HepG2 (cell line): Measurements from ENCODE around the gene LZTFL1. TPM values are rescaled to one million over a fixed set of nuclear protein-coding genes. Genes with fewer than 3 reads are reported as not detected.

Source experiments
- ATAC-seq: fragments of 200-7000 bp; cut with Tn5 transposase; 3 replicates; pipeline ENCODE4 v1.9.1; 2020; ENCODE audit warnings: mild to moderate bottlenecking, moderate library complexity
- BruUV-seq: library from RNA; stranded (reverse); fragments of 400-500 nt; replicated peaks from 2 replicates; lab custom pipeline; 2021; lab: Mats Ljungman, UMichigan
- CTCF ChIA-PET: fragments of 300-600 bp; formaldehyde crosslinking; extraction: SDS; loops from one replicate; lab custom pipeline; 2021; ENCODE audit warnings: low total read pairs, inconsistent platforms, low intra/inter-chr PET ratio; lab: Yijun Ruan, JAX
- POLR2A ChIA-PET: fragments of 350-600 bp; sonication (Branson Sonifier 250); formaldehyde crosslinking; loops from one replicate; lab custom pipeline; 2020; ENCODE audit warnings: antibody characterized with exemption, inconsistent platforms; lab: Yijun Ruan, JAX
- DNase-seq: peaks from one replicate; pipeline ENCODE4 v3.0.0-alpha.2; 2015; ENCODE audit warnings: low spot score
- FAIRE-seq: peaks from 3 replicates; lab custom pipeline; 2011; peaks lifted over from hg19 to GRCh38; lab: Jason Lieb, UNC
- H2AFZ ChIP-seq: one replicate; pipeline ENCODE4 v1.6.1; 2011; ENCODE audit warnings: low read length, inconsistent platforms
- H3K27ac ChIP-seq: fragments of 300-600 bp; 3 replicates; pipeline ENCODE4 v1.8.0; 2011; ENCODE audit warnings: mixed run types, mild to moderate bottlenecking, mixed read lengths, low read length, inconsistent platforms; ENCODE audit not compliant: insufficient read depth; ENCODE audit errors: extremely low read length
- H3K27me3 ChIP-seq, 2 experiments: fragments of 200-600 bp in 1 of 2; 2 replicates in 1 of 2; 3 replicates in 1 of 2; pipeline versions ENCODE4 v1.6.0 to v1.8.0; 2011; ENCODE audit warnings: low read length in 2 of 2, mild to moderate bottlenecking in 2 of 2, moderate library complexity in 2 of 2, inconsistent platforms in 1 of 2; ENCODE audit not compliant: insufficient read depth in 2 of 2, control insufficient read depth in 1 of 2
- H3K36me3 ChIP-seq, 2 experiments: fragments of 200-600 bp in 1 of 2; replicated peaks in 1 of 2; 2 replicates in 1 of 2; 3 replicates in 1 of 2; pipeline versions ENCODE4 v1.5.1 to v1.8.0; 2011; ENCODE audit warnings: low read length in 2 of 2, inconsistent platforms in 1 of 2; ENCODE audit not compliant: insufficient read depth in 2 of 2, control insufficient read depth in 1 of 2
- H3K4me1 ChIP-seq: 2 replicates; pipeline ENCODE4 v1.5.1; 2012; ENCODE audit warnings: low read length, inconsistent platforms; ENCODE audit not compliant: insufficient read depth
- H3K4me2 ChIP-seq: 2 replicates; pipeline ENCODE4 v1.6.0; 2011; ENCODE audit warnings: low read depth, low read length, inconsistent platforms
- H3K4me3 ChIP-seq, 3 experiments: fragments of 200-600 bp in 1 of 3; sonication (generic), shearing (Covaris generic) in 1 of 3; replicated peaks in 1 of 3; 2 replicates each; pipeline ENCODE4 v1.5.1; 2011 to 2016; ENCODE audit warnings: low read length in 3 of 3, inconsistent platforms in 2 of 3, low read depth in 2 of 3, mild to moderate bottlenecking in 2 of 3, control low read depth in 1 of 3, mixed read lengths in 1 of 3; ENCODE audit not compliant: insufficient read depth in 1 of 3
- H3K79me2 ChIP-seq: one replicate; pipeline ENCODE4 v1.6.1; 2011; ENCODE audit warnings: low read length, inconsistent platforms; ENCODE audit not compliant: insufficient read depth
- H3K9ac ChIP-seq: 2 replicates; pipeline ENCODE4 v1.6.0; 2011; ENCODE audit warnings: mild to moderate bottlenecking, low read depth, low read length, inconsistent platforms; ENCODE audit not compliant: insufficient read depth
- H3K9me3 ChIP-seq: 2 replicates; pipeline ENCODE4 v1.5.1; 2012; ENCODE audit warnings: mild to moderate bottlenecking, low read length
- H4K20me1 ChIP-seq: 2 replicates; pipeline ENCODE4 v1.6.0; 2011; ENCODE audit warnings: inconsistent platforms, mild to moderate bottlenecking, low read length, moderate library complexity; ENCODE audit not compliant: insufficient read depth
- AGO1 ChIP-seq: fragments of 200-400 bp; formaldehyde crosslinking; IDR thresholded peaks from 2 replicates; pipeline ENCODE4 v1.6.1; 2017; ENCODE audit warnings: mild to moderate bottlenecking, low read depth, low read length, moderate library complexity; ENCODE audit not compliant: poor library complexity, severe bottlenecking
- NFRKB ChIP-seq: fragments of 450-650 bp; IDR thresholded peaks from 2 replicates; pipeline ENCODE4 v1.6.1; 2017
- THYN1 ChIP-seq: sonication (generic); formaldehyde crosslinking; IDR thresholded peaks from 2 replicates; pipeline ENCODE4 v1.8.1; 2023; ENCODE audit warnings: low read depth, mild to moderate bottlenecking, moderate library complexity, missing genetic modification reagents, borderline replicate concordance
- ZBTB49 ChIP-seq: sonication (generic); formaldehyde crosslinking; IDR thresholded peaks from 2 replicates; pipeline ENCODE4 v1.4.0; 2020; ENCODE audit warnings: missing genetic modification reagents, borderline replicate concordance
- ZKSCAN1 ChIP-seq: fragments of 150-350 bp; IDR thresholded peaks from 2 replicates; pipeline ENCODE4 v1.6.1; 2014; ENCODE audit warnings: low read length
- ZNF343 ChIP-seq: sonication (generic); formaldehyde crosslinking; IDR thresholded peaks from 2 replicates; pipeline ENCODE4 v1.4.0; 2020; ENCODE audit warnings: mild to moderate bottlenecking, missing genetic modification reagents
- ZNF414 ChIP-seq: sonication (generic); formaldehyde crosslinking; IDR thresholded peaks from 2 replicates; pipeline ENCODE4 v1.5.0; 2020; ENCODE audit warnings: missing genetic modification reagents
- ZNF503 ChIP-seq: sonication (generic); formaldehyde crosslinking; IDR thresholded peaks from 2 replicates; pipeline ENCODE4 v1.4.0; 2020; ENCODE audit warnings: missing genetic modification reagents
- ZNF75D ChIP-seq: sonication (generic); formaldehyde crosslinking; IDR thresholded peaks from 2 replicates; pipeline ENCODE4 v1.8.1; 2023; ENCODE audit warnings: missing genetic modification reagents, mild to moderate bottlenecking, borderline replicate concordance
- WGBS: methylation state at CpG from one replicate; pipeline ENCODE4 v1.1.6; 2017; ENCODE audit warnings: low lambda C conversion rate; 5-methylcytosine and 5-hydroxymethylcytosine counted together
- in situ Hi-C: cut with HindIII; loops from 2 replicates; pipeline ENCODE4 v1.10.0; 2017; ENCODE audit warnings: low pct_unique_long_range_greater_than_20kb; ENCODE audit not compliant: extremely low pct_ligation_motif_present
- intact Hi-C: fragments of 100-400 bp; cut with micrococcal nuclease; formaldehyde crosslinking; loops from one replicate; pipeline ENCODE4 v1.10.0; 2022; ENCODE audit not compliant: unreplicated experiment
- polyA plus RNA-seq, 8 experiments: library from polyadenylated mRNA; depleted of rRNA in 3 of 8; stranded (reverse) in 7 of 8; unstranded in 1 of 8; fragments of >200 nt; fragmentation: Illumina TruSeq in 4 of 8; extraction: Trizol in 4 of 8; gene quantifications; 2 replicates each; pipeline versions ENCODE4 v1.2.1 to v1.2.3, GENCODE V29; 2011 to 2016; ENCODE audit warnings: low read depth in 4 of 8, missing spikeins in 1 of 8, mixed read lengths in 1 of 8; ENCODE audit not compliant: insufficient read depth in 1 of 8
- total RNA-seq, 5 experiments: library from RNA; depleted of rRNA; stranded (reverse); fragments of >200 nt; fragmentation: Illumina TruSeq; extraction: Trizol; gene quantifications; 2 replicates each; pipeline ENCODE4 v1.2.3, GENCODE V29; 2016; ENCODE audit warnings: low read depth in 1 of 5

Gene LZTFL1
- total and polyA plus RNA-seq, 2 of the 13 experiments (the other 11 are each of a cell fraction or from before 2014, with no cell fraction given) = 16.6 to 17.2 TPM

GRCh38 chr3:45842851-45843625 is 1.1 kb upstream of the LZTFL1 start:
- peaks cover 16% of the 10 kb centered on the region for H3K4me1 ChIP-seq
- ATAC-seq (no peak), FAIRE-seq (no peak), DNase-seq (no peak)
- no peak overlapping the region for H3K27ac ChIP-seq
- intact Hi-C loops (no loop called here), in situ Hi-C loops (no loop called here)
- no peak overlapping the region for H3K4me2 ChIP-seq
- ChIA-PET CTCF (no interaction called here), POLR2A (no interaction called here)
- H4K20me1 ChIP-seq = no peaks in the 10 kb centered on the region
- no peaks in the 10 kb centered on the region for H3K79me2 ChIP-seq
- no TSS peak for BruUV-seq
- H3K27me3 ChIP-seq = no peaks in the 10 kb centered on the region; a peak in 1 of 5 replicates
- TF ChIP-seq ZNF414 (CRISPR knock-in tag) = no peak
- no peak for TF ChIP-seq ZKSCAN1
- no peak for TF ChIP-seq ZBTB49 (CRISPR knock-in tag)
- TF ChIP-seq THYN1 = no peak
- TF ChIP-seq ZNF503 (CRISPR knock-in tag) = no peak
- TF ChIP-seq NFRKB = no peak
- no peak for TF ChIP-seq ZNF75D
- no peak for TF ChIP-seq AGO1
- TF ChIP-seq ZNF343 = no peak
- no peak overlapping the region for H2AFZ ChIP-seq
- WGBS = 51% methylated on average over 9 of the region's 9 CpGs
- no peak overlapping the region for H3K9ac ChIP-seq
- no peak overlapping the region for H3K4me3 ChIP-seq
- no peaks in the 10 kb centered on the region; a peak in 1 of 5 replicates for H3K36me3 ChIP-seq
- peaks cover 7% of the 10 kb centered on the region; the same call in 1 of the 2 replicates for H3K9me3 ChIP-seq
